Erythroblast (primary cell): ENCODE data around the gene TESK2.

Experiments used
- GATA1 ChIP-seq: IDR thresholded peaks from 2 replicates; pipeline ENCODE4 v1.6.1; 2011; ENCODE audit warnings: low read depth, mild to moderate bottlenecking, control low read depth, low read length, moderate library complexity
- POLR2A ChIP-seq: IDR thresholded peaks from 2 replicates; pipeline ENCODE4 v1.6.1; 2011; ENCODE audit warnings: mild to moderate bottlenecking, low read length

GRCh38 chr1:45470306-45470798 lies 20.6 kb downstream of the TESK2 start:
- no peak for TF ChIP-seq POLR2A
- no peak for TF ChIP-seq GATA1
